Body of pancreas (tissue), 4 donors: ENCODE data around the gene LRRC32. TPM values are rescaled to one million over a fixed set of nuclear protein-coding genes. Genes with fewer than 3 reads are reported as not detected.

Experiments used
- ATAC-seq: fragments of 150-250 bp; one replicate; pipeline ENCODE4 v1.9.1; 2016
- DNase-seq, 4 donors: peaks; one replicate each; pipeline ENCODE4 v3.0.0-alpha.2; 2019
- H3K27ac ChIP-seq, 4 donors: fragments of 200-600 bp; sonication (generic); 1 replicate in 3 of 4; 2 replicates in 1 of 4; pipeline versions ENCODE4 v1.5.1 to v1.6.1; 2016 to 2019; ENCODE audit warnings: mild to moderate bottlenecking in 1 of 4, mixed read lengths in 1 of 4, moderate library complexity in 1 of 4
- H3K27me3 ChIP-seq, 2 donors: fragments of 200-600 bp; sonication (generic); one replicate each; pipeline ENCODE4 v1.6.0; 2016; ENCODE audit warnings: mild to moderate bottlenecking in 1 of 2
- H3K36me3 ChIP-seq, 2 donors: fragments of 200-600 bp; sonication (generic); replicated peaks in 1 of 2; 2 replicates each; pipeline ENCODE4 v1.5.1; 2016; ENCODE audit warnings: low read depth in 2 of 2; ENCODE audit not compliant: insufficient read depth in 1 of 2
- H3K4me1 ChIP-seq: fragments of 200-600 bp; sonication (generic); one replicate; pipeline ENCODE4 v1.6.0; 2016
- H3K4me3 ChIP-seq, 2 donors: fragments of 200-600 bp; sonication (generic); 1 replicate in 1 of 2; 2 replicates in 1 of 2; pipeline ENCODE4 v1.5.1; 2016 to 2019
- H3K9me3 ChIP-seq, 3 donors: fragments of 200-600 bp; sonication (generic); 1 replicate in 2 of 3; 2 replicates in 1 of 3; pipeline ENCODE4 v1.5.1; 2016
- POLR2A ChIP-seq, 3 donors: fragments of 450-650 bp; IDR thresholded peaks; one replicate each; pipeline ENCODE4 v1.6.1; 2016; ENCODE audit warnings: antibody characterized with exemption in 3 of 3, mild to moderate bottlenecking in 2 of 3
- WGBS, 2 donors: methylation state at CpG; one replicate each; pipeline ENCODE4 v1.1.5; 2017; 5-methylcytosine and 5-hydroxymethylcytosine counted together
- intact Hi-C: fragments of 100-400 bp; cut with DNase I; formaldehyde crosslinking; loops from one replicate; pipeline ENCODE4 v1.15.1; 2023
- total RNA-seq, 2 donors: library from RNA; depleted of rRNA; stranded (reverse); fragments of >200 nt; gene quantifications; one replicate each; pipeline ENCODE4 v1.1.0, GENCODE V29; 2016
- TF ChIP-seq, protein P1 (sequence below), 7 experiments: fragments of 450-650 bp in 4 of 7; fragments of 200-600 bp in 3 of 7; sonication (generic) in 3 of 7; IDR thresholded peaks; one replicate each; pipeline ENCODE4 v1.5.1; 2016 to 2019; ENCODE audit warnings: antibody characterized with exemption in 7 of 7

LRRC32 gene
- total RNA-seq, 2 donors from 2014 or later: 9.1 to 17.8 TPM

GRCh38 chr11:76628408-76628947 lies 42.1 kb downstream of the LRRC32 start:
- Histone ChIP-seq H3K4me3 (no peak overlapping the region), H3K27me3 (no peaks in the 10 kb centered on the region), H3K27ac (no peak overlapping the region), H3K4me1 (no peaks in the 10 kb centered on the region), H3K36me3 (no peaks in the 10 kb centered on the region), H3K9me3 (peaks cover 0 to 9% (median 0%) of the 10 kb centered on the region in 3 donors)
- TF ChIP-seq, protein P1, sequence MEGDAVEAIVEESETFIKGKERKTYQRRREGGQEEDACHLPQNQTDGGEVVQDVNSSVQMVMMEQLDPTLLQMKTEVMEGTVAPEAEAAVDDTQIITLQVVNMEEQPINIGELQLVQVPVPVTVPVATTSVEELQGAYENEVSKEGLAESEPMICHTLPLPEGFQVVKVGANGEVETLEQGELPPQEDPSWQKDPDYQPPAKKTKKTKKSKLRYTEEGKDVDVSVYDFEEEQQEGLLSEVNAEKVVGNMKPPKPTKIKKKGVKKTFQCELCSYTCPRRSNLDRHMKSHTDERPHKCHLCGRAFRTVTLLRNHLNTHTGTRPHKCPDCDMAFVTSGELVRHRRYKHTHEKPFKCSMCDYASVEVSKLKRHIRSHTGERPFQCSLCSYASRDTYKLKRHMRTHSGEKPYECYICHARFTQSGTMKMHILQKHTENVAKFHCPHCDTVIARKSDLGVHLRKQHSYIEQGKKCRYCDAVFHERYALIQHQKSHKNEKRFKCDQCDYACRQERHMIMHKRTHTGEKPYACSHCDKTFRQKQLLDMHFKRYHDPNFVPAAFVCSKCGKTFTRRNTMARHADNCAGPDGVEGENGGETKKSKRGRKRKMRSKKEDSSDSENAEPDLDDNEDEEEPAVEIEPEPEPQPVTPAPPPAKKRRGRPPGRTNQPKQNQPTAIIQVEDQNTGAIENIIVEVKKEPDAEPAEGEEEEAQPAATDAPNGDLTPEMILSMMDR (IDR thresholded peaks at IDR 0.05): no peak
- no peak for TF ChIP-seq POLR2A (IDR thresholded peaks at IDR 0.05)
- ATAC-seq: no peak
- DNase-seq: no peak
- intact Hi-C loops: no loop called here
- WGBS, 2 donors: 89 to 94% methylated on average over 6 to 8 of the region's 8 CpGs

GRCh38 chr11:76627606-76628005 lies 42.9 kb downstream of the LRRC32 start:
- Histone ChIP-seq H3K27me3 (no peaks in the 10 kb centered on the region), H3K4me1 (no peaks in the 10 kb centered on the region), H3K9me3 (peaks cover 0 to 9% (median 0%) of the 10 kb centered on the region in 3 donors), H3K36me3 (no peaks in the 10 kb centered on the region), H3K4me3 (no peak overlapping the region), H3K27ac (no peak overlapping the region)
- intact Hi-C loops: no loop called here
- TF ChIP-seq, protein P1 (IDR thresholded peaks at IDR 0.05): no peak
- no peak for TF ChIP-seq POLR2A (IDR thresholded peaks at IDR 0.05)
- ATAC-seq (no peak), DNase-seq (no peak)
- WGBS, 2 donors: 76 to 78% methylated on average over 7 of the region's 7 CpGs

GRCh38 chr11:76626921-76627401 lies 43.6 kb downstream of the LRRC32 start:
- H3K36me3 ChIP-seq: no peaks in the 10 kb centered on the region
- H3K27me3 ChIP-seq: no peaks in the 10 kb centered on the region
- DNase-seq: no peak
- peaks cover 0 to 9% (median 0%) of the 10 kb centered on the region in 3 donors for H3K9me3 ChIP-seq
- no peak for ATAC-seq
- intact Hi-C loops: no loop called here
- H3K27ac ChIP-seq: no peak overlapping the region
- WGBS, 2 donors: 83 to 86% methylated on average over 6 of the region's 6 CpGs
- H3K4me3 ChIP-seq: no peak overlapping the region
- H3K4me1 ChIP-seq: no peaks in the 10 kb centered on the region
- TF ChIP-seq POLR2A (IDR thresholded peaks at IDR 0.05): no peak
- TF ChIP-seq, protein P1 (IDR thresholded peaks at IDR 0.05): no peak

DNA sequence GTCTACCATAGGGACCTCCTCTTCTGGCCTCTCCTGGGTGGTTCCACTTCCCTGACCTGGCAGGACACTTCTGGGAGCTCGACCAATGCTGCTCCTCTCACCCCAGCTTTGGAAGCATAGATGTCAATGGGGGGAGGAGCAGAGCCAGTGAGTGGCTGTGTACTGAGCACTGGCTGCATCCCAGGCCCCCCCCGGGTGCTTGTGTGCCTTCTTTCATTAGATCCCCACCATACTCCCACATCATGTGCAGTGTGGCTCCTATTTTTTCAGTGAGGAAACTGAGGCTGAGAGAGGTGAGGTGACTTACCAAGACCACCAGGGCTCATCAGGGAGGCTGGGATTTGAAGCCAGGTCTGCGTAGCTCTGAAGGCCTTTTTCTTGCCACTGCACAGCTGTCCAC lies 44.3 kb downstream of the LRRC32 start:
- TF ChIP-seq, protein P1 (IDR thresholded peaks at IDR 0.05): no peak
- no peak for TF ChIP-seq POLR2A (IDR thresholded peaks at IDR 0.05)
- H3K27ac ChIP-seq: no peak overlapping the region
- WGBS, 2 donors: 88 to 100% methylated on average over 1 to 3 of the region's 3 CpGs
- peaks cover 0 to 9% (median 0%) of the 10 kb centered on the region in 3 donors for H3K9me3 ChIP-seq
- no peaks in the 10 kb centered on the region for H3K4me1 ChIP-seq
- no peak overlapping the region for H3K4me3 ChIP-seq
- no peak for ATAC-seq
- DNase-seq: no peak
- no peaks in the 10 kb centered on the region for H3K27me3 ChIP-seq
- intact Hi-C loops: no loop called here
- no peaks in the 10 kb centered on the region for H3K36me3 ChIP-seq
